ENCODE data around the gene HOXC10.

The HOXC10 gene

GRCh38 chr12:53977596-53978445, 7.1 kb upstream of the HOXC10 start:
- DNase-seq (ENCODE audit: low read depth) = peak; percentile 46

- DNase-seq (ENCODE audit: low read depth) = peak; percentile 75
Observed at GRCh38 chr12:53978477-53979356, 6.2 kb upstream of the HOXC10 start.

- peak; percentile 65 for DNase-seq (ENCODE audit: low read depth)
Observed at GRCh38 chr12:53980104-53980801, 4.7 kb upstream of the HOXC10 start.

GRCh38 chr12:53980802-53981496, 4.0 kb upstream of the HOXC10 start:
- peak; percentile 27 for DNase-seq (ENCODE audit: low read depth)

GRCh38 chr12:53981634-53982565, 3.0 kb upstream of the HOXC10 start:
- peak; percentile 77 for DNase-seq (ENCODE audit: low read depth)

GRCh38 chr12:53982648-53983567, 2.0 kb upstream of the HOXC10 start:
- DNase-seq (ENCODE audit: low read depth) = no peak

- DNase-seq (ENCODE audit: low read depth) = peak; percentile 47
Observed at GRCh38 chr12:53983568-53983949, 1.4 kb upstream of the HOXC10 start.

GRCh38 chr12:53983950-53984572, 885 bp upstream of the HOXC10 start:
- peak; percentile 48 for DNase-seq (ENCODE audit: low read depth)

- DNase-seq (ENCODE audit: low read depth) = no peak
Observed at GRCh38 chr12:53985692-53985993, 697 bp downstream of the HOXC10 start.

- peak; percentile 64 for DNase-seq (ENCODE audit: low read depth)
Observed at GRCh38 chr12:53985994-53986685, 1.2 kb downstream of the HOXC10 start.

GRCh38 chr12:53986686-53987483, 1.9 kb downstream of the HOXC10 start:
- DNase-seq (ENCODE audit: low read depth) = no peak

GRCh38 chr12:53987787-53988230, 2.9 kb downstream of the HOXC10 start:
- DNase-seq (ENCODE audit: low read depth) = no peak

GRCh38 chr12:53988541-53989226, 3.7 kb downstream of the HOXC10 start:
- DNase-seq (ENCODE audit: low read depth) = no peak

- DNase-seq (ENCODE audit: low read depth) = peak; percentile 67
Observed at GRCh38 chr12:53989227-53990113, 4.5 kb downstream of the HOXC10 start.

- no peak for DNase-seq (ENCODE audit: low read depth)
Observed at GRCh38 chr12:53990311-53991076, 5.5 kb downstream of the HOXC10 start.

Data from ELR (cell line).